ENCODE measurements around the gene VASP. TPM values are rescaled to one million over a fixed set of nuclear protein-coding genes. Genes with fewer than 3 reads are reported as not detected.

VASP gene
- total and polyA plus RNA-seq, 2 of the 13 experiments (the other 11 are each of a cell fraction or from before 2014, with no cell fraction given): 41.8 to 67.1 TPM

Other genes starting within 250 kb of the VASP start
- 0.27 and 0.80 TPM in 2 replicates for gene CKM, start 184.6 kb upstream of the VASP start, total RNA-seq (2016; rRNA removed; fragmentation: Illumina TruSeq; extraction: Trizol)
- 0.54 and 0.59 TPM in 2 replicates for gene CKM, start 184.6 kb upstream of the VASP start, polyA plus RNA-seq (2011; rRNA removed)
- gene KLC3, start 166.7 kb upstream of the VASP start, total RNA-seq (2016; rRNA removed; fragmentation: Illumina TruSeq; extraction: Trizol): not detected in 2 replicates
- gene KLC3, start 166.7 kb upstream of the VASP start, polyA plus RNA-seq (2011; rRNA removed): 0.13 and 0.26 TPM in 2 replicates
- gene ERCC2, start 136.9 kb upstream of the VASP start, total RNA-seq (2016; rRNA removed; fragmentation: Illumina TruSeq; extraction: Trizol): 20.5 and 25.4 TPM in 2 replicates
- 49.2 and 63.4 TPM in 2 replicates for gene ERCC2, start 136.9 kb upstream of the VASP start, polyA plus RNA-seq (2011; rRNA removed)
- gene PPP1R13L, start 102.4 kb upstream of the VASP start, total RNA-seq (2016; rRNA removed; fragmentation: Illumina TruSeq; extraction: Trizol): 1.3 and 1.6 TPM in 2 replicates
- gene PPP1R13L, start 102.4 kb upstream of the VASP start, polyA plus RNA-seq (2011; rRNA removed): 6.6 and 8.8 TPM in 2 replicates
- gene POLR1G, start 100.8 kb upstream of the VASP start, total RNA-seq (2016; rRNA removed; fragmentation: Illumina TruSeq; extraction: Trizol): 20.8 and 23.3 TPM in 2 replicates
- 3.5 and 4.3 TPM in 2 replicates for gene POLR1G, start 100.8 kb upstream of the VASP start, polyA plus RNA-seq (2011; rRNA removed)
- 39.3 and 40.0 TPM in 2 replicates for gene ERCC1, start 83.6 kb upstream of the VASP start, total RNA-seq (2016; rRNA removed; fragmentation: Illumina TruSeq; extraction: Trizol)
- 66.4 and 76.6 TPM in 2 replicates for gene ERCC1, start 83.6 kb upstream of the VASP start, polyA plus RNA-seq (2011; rRNA removed)
- gene FOSB, start 39.5 kb upstream of the VASP start, total RNA-seq (2016; rRNA removed; fragmentation: Illumina TruSeq; extraction: Trizol): 0.21 and 6.0 TPM in 2 replicates
- gene FOSB, start 39.5 kb upstream of the VASP start, polyA plus RNA-seq (2011; rRNA removed): 2.8 TPM in 2 replicates
- gene RTN2, start 10.4 kb upstream of the VASP start, total RNA-seq (2016; rRNA removed; fragmentation: Illumina TruSeq; extraction: Trizol): 2.1 and 2.9 TPM in 2 replicates
- gene RTN2, start 10.4 kb upstream of the VASP start, polyA plus RNA-seq (2011; rRNA removed): 17.1 and 18.0 TPM in 2 replicates
- 0.31 and 0.67 TPM in 2 replicates for gene PPM1N, start 9.0 kb upstream of the VASP start, total RNA-seq (2016; rRNA removed; fragmentation: Illumina TruSeq; extraction: Trizol)
- gene PPM1N, start 9.0 kb upstream of the VASP start, polyA plus RNA-seq (2011; rRNA removed): 1.3 and 1.8 TPM in 2 replicates
- 7.8 and 8.3 TPM in 2 replicates for gene OPA3, start 77.3 kb downstream of the VASP start, total RNA-seq (2016; rRNA removed; fragmentation: Illumina TruSeq; extraction: Trizol)
- gene OPA3, start 77.3 kb downstream of the VASP start, polyA plus RNA-seq (2011; rRNA removed): 16.6 and 17.7 TPM in 2 replicates
- gene GPR4, start 94.7 kb downstream of the VASP start, total RNA-seq (2016; rRNA removed; fragmentation: Illumina TruSeq; extraction: Trizol): not detected in 2 replicates
- 0.15 TPM in 1 of 2 replicates, not detected in the other for gene GPR4, start 94.7 kb downstream of the VASP start, polyA plus RNA-seq (2011; rRNA removed)
- gene EML2, start 131.9 kb downstream of the VASP start, total RNA-seq (2016; rRNA removed; fragmentation: Illumina TruSeq; extraction: Trizol): 7.3 and 7.6 TPM in 2 replicates
- gene EML2, start 131.9 kb downstream of the VASP start, polyA plus RNA-seq (2011; rRNA removed): 12.9 and 16.6 TPM in 2 replicates
- 0.15 TPM in 1 of 2 replicates, not detected in the other for gene GIPR, start 160.7 kb downstream of the VASP start, total RNA-seq (2016; rRNA removed; fragmentation: Illumina TruSeq; extraction: Trizol)
- gene GIPR, start 160.7 kb downstream of the VASP start, polyA plus RNA-seq (2011; rRNA removed): 1.2 and 1.7 TPM in 2 replicates
- gene SNRPD2, start 184.5 kb downstream of the VASP start, total RNA-seq (2016; rRNA removed; fragmentation: Illumina TruSeq; extraction: Trizol): 485 and 593 TPM in 2 replicates
- gene SNRPD2, start 184.5 kb downstream of the VASP start, polyA plus RNA-seq (2011; rRNA removed): 284 and 299 TPM in 2 replicates
- gene QPCTL, start 185.2 kb downstream of the VASP start, total RNA-seq (2016; rRNA removed; fragmentation: Illumina TruSeq; extraction: Trizol): 6.8 and 16.0 TPM in 2 replicates
- 19.1 and 24.8 TPM in 2 replicates for gene QPCTL, start 185.2 kb downstream of the VASP start, polyA plus RNA-seq (2011; rRNA removed)
- 4.7 and 6.2 TPM in 2 replicates for gene FBXO46, start 223.4 kb downstream of the VASP start, total RNA-seq (2016; rRNA removed; fragmentation: Illumina TruSeq; extraction: Trizol)
- 6.4 TPM in 2 replicates for gene FBXO46, start 223.4 kb downstream of the VASP start, polyA plus RNA-seq (2011; rRNA removed)
- gene MEIOSIN, start 226.0 kb downstream of the VASP start, total RNA-seq (2016; rRNA removed; fragmentation: Illumina TruSeq; extraction: Trizol): not detected in 2 replicates
- gene MEIOSIN, start 226.0 kb downstream of the VASP start, polyA plus RNA-seq (2011; rRNA removed): not detected in 2 replicates